Immature natural killer cell (primary cell): ENCODE measurements around the gene CHTOP. TPM values are rescaled to one million over a fixed set of nuclear protein-coding genes. Genes with fewer than 3 reads are reported as not detected.

Experiments used
- DNase-seq, 3 donors: peaks; one replicate each; pipeline ENCODE4 v3.0.0; 2022; ENCODE audit warnings: mixed read lengths in 1 of 3
- H3K27ac Mint-ChIP-seq, 6 donors: one replicate each; pipeline ENCODE4 v1.8.0; 2020; ENCODE audit warnings: mixed read lengths in 6 of 6, mild to moderate bottlenecking in 5 of 6, inconsistent platforms in 4 of 6, moderate library complexity in 3 of 6
- H3K27me3 Mint-ChIP-seq, 3 donors: one replicate each; pipeline ENCODE4 v1.8.0; 2020 to 2021; ENCODE audit warnings: low read depth in 3 of 3, mild to moderate bottlenecking in 3 of 3, mixed read lengths in 3 of 3, moderate library complexity in 3 of 3, inconsistent platforms in 1 of 3
- H3K36me3 Mint-ChIP-seq, 3 donors: one replicate each; pipeline ENCODE4 v1.8.0; 2020; ENCODE audit warnings: mixed read lengths in 3 of 3, inconsistent platforms in 2 of 3, mild to moderate bottlenecking in 2 of 3
- H3K4me1 Mint-ChIP-seq, 2 donors: one replicate each; pipeline ENCODE4 v1.8.0; 2020; ENCODE audit warnings: inconsistent platforms in 2 of 2, mild to moderate bottlenecking in 2 of 2, mixed read lengths in 2 of 2, moderate library complexity in 1 of 2
- H3K4me3 Mint-ChIP-seq, 5 donors: one replicate each; pipeline ENCODE4 v1.8.0; 2020; ENCODE audit warnings: mild to moderate bottlenecking in 5 of 5, mixed read lengths in 5 of 5, inconsistent platforms in 3 of 5, moderate library complexity in 3 of 5
- H3K9me3 Mint-ChIP-seq, 6 donors: one replicate each; pipeline ENCODE4 v1.8.0; 2020; ENCODE audit warnings: mild to moderate bottlenecking in 6 of 6, mixed read lengths in 6 of 6, inconsistent platforms in 4 of 6, moderate library complexity in 3 of 6
- polyA plus RNA-seq, 3 donors: library from polyadenylated mRNA; unstranded; fragments of 300-500 nt; fragmentation: Illumina TruSeq; gene quantifications; one replicate each; pipeline ENCODE4 v1.2.3, GENCODE V29; 2021

The CHTOP gene
- polyA plus RNA-seq, 3 donors from 2014 or later, result 37.5 to 70.8 (median 63.1) TPM

GRCh38 chr1:153647346-153647714 lies 13.5 kb downstream of the CHTOP start:
- Mint-ChIP-seq H3K9me3 (no peaks in the 10 kb centered on the region), H3K36me3 (peaks cover 15 to 30% (median 27%) of the 10 kb centered on the region in 3 donors), H3K4me3 (no peak overlapping the region), H3K27ac (peak overlapping the region; percentile 58 to 89 (median 82)), H3K4me1 (peaks cover 45 to 64% of the 10 kb centered on the region in 2 donors), H3K27me3 (peaks cover 0 to 4% (median 2%) of the 10 kb centered on the region in 3 donors)
- DNase-seq, result no peak

- Mint-ChIP-seq H3K9me3 (no peaks in the 10 kb centered on the region), H3K27ac (peak overlapping the region in 5 of 6 donors; percentile 51 to 81 (median 70)), H3K27me3 (peaks cover 0 to 2% (median 2%) of the 10 kb centered on the region in 3 donors), H3K36me3 (peaks cover 15 to 26% (median 23%) of the 10 kb centered on the region in 3 donors), H3K4me3 (no peak overlapping the region), H3K4me1 (peaks cover 42 to 59% of the 10 kb centered on the region in 2 donors)
- no peak for DNase-seq
These were observed 14.3 kb downstream of the CHTOP start for GRCh38 chr1:153648000-153648643.

GRCh38 chr1:153649137-153649862 lies 15.4 kb downstream of the CHTOP start:
- H3K4me1 Mint-ChIP-seq, result peaks cover 31 to 47% of the 10 kb centered on the region in 2 donors
- peaks cover 10 to 18% (median 15%) of the 10 kb centered on the region in 3 donors for H3K36me3 Mint-ChIP-seq
- H3K4me3 Mint-ChIP-seq, result no peak overlapping the region
- no peaks in the 10 kb centered on the region for H3K9me3 Mint-ChIP-seq
- no peak for DNase-seq
- peak overlapping the region in 5 of 6 donors; percentile 16 to 75 (median 68) for H3K27ac Mint-ChIP-seq
- peaks cover 0 to 2% (median 1%) of the 10 kb centered on the region in 3 donors for H3K27me3 Mint-ChIP-seq

GRCh38 chr1:153649863-153650235 lies 16.0 kb downstream of the CHTOP start:
- Mint-ChIP-seq H3K27ac (peak overlapping the region in 4 of 6 donors; percentile 66 to 75 (median 70)), H3K4me3 (no peak overlapping the region), H3K36me3 (peaks cover 8 to 13% (median 10%) of the 10 kb centered on the region in 3 donors), H3K27me3 (peaks cover 0 to 2% (median 1%) of the 10 kb centered on the region in 3 donors), H3K4me1 (peaks cover 27 to 42% of the 10 kb centered on the region in 2 donors), H3K9me3 (no peaks in the 10 kb centered on the region)
- DNase-seq, result no peak

- peaks cover 1 to 6% (median 2%) of the 10 kb centered on the region in 3 donors for H3K27me3 Mint-ChIP-seq
- peaks cover 12 to 23% of the 10 kb centered on the region in 2 donors for H3K4me1 Mint-ChIP-seq
- no peak for DNase-seq
- H3K36me3 Mint-ChIP-seq, result peaks cover 0 to 8% (median under 1%) of the 10 kb centered on the region in 3 donors
- no peaks in the 10 kb centered on the region for H3K9me3 Mint-ChIP-seq
- H3K27ac Mint-ChIP-seq, result no peak overlapping the region
- H3K4me3 Mint-ChIP-seq, result no peak overlapping the region
These were observed 17.9 kb downstream of the CHTOP start for GRCh38 chr1:153651771-153652170.

GRCh38 chr1:153652805-153653500 lies 19.1 kb downstream of the CHTOP start:
- Mint-ChIP-seq H3K4me1 (peaks cover 4 to 11% of the 10 kb centered on the region in 2 donors), H3K4me3 (no peak overlapping the region), H3K27ac (no peak overlapping the region), H3K36me3 (peaks cover 0 to 3% (median 0%) of the 10 kb centered on the region in 3 donors), H3K27me3 (peaks cover 0 to 6% (median 2%) of the 10 kb centered on the region in 3 donors), H3K9me3 (no peaks in the 10 kb centered on the region)
- no peak for DNase-seq

GRCh38 chr1:153655333-153655732 lies 21.5 kb downstream of the CHTOP start:
- no peaks in the 10 kb centered on the region for H3K9me3 Mint-ChIP-seq
- peaks cover 0 to 6% (median 0%) of the 10 kb centered on the region in 3 donors for H3K27me3 Mint-ChIP-seq
- H3K4me1 Mint-ChIP-seq, result peaks cover 16 to 19% of the 10 kb centered on the region in 2 donors
- no peak for DNase-seq
- H3K27ac Mint-ChIP-seq, result no peak overlapping the region
- no peak overlapping the region for H3K4me3 Mint-ChIP-seq
- peaks cover 0 to 3% (median 0%) of the 10 kb centered on the region in 3 donors for H3K36me3 Mint-ChIP-seq

- Mint-ChIP-seq H3K36me3 (peaks cover 11 to 14% (median 12%) of the 10 kb centered on the region in 3 donors), H3K27ac (peak within 1 kb of the TSS; percentile 85 to 95 (median 92)), H3K4me1 (peaks cover 16 to 29% of the 10 kb centered on the region in 2 donors), H3K4me3 (peak within 1 kb of the TSS; percentile 92 to 97 (median 95)), H3K27me3 (peaks cover 0 to 6% (median 0%) of the 10 kb centered on the region in 3 donors), H3K9me3 (no peaks in the 10 kb centered on the region)
- DNase-seq, result peak; percentile 86 to 88 (median 87)
These were observed 24.7 kb downstream of the CHTOP start, which contains the start of gene SNAPIN for GRCh38 chr1:153658400-153659174. SNAPIN (plus strand) TSS chr1:153658703; CDS start chr1:153658744, 41 bp downstream.

GRCh38 chr1:153659175-153659534 lies 25.3 kb downstream of the CHTOP start:
- peaks cover 0 to 6% (median 0%) of the 10 kb centered on the region in 3 donors for H3K27me3 Mint-ChIP-seq
- peak in 1 of 3 donors; percentile 16 for DNase-seq
- peaks cover 9 to 19% (median 15%) of the 10 kb centered on the region in 3 donors for H3K36me3 Mint-ChIP-seq
- H3K27ac Mint-ChIP-seq, result peak overlapping the region; percentile 85 to 95 (median 92)
- peaks cover 16 to 29% of the 10 kb centered on the region in 2 donors for H3K4me1 Mint-ChIP-seq
- H3K4me3 Mint-ChIP-seq, result peak overlapping the region; percentile 92 to 97 (median 95)
- H3K9me3 Mint-ChIP-seq, result no peaks in the 10 kb centered on the region

- Mint-ChIP-seq H3K4me1 (peaks cover 16 to 29% of the 10 kb centered on the region in 2 donors), H3K27me3 (peaks cover 0 to 6% (median 0%) of the 10 kb centered on the region in 3 donors), H3K36me3 (peaks cover 9 to 22% (median 17%) of the 10 kb centered on the region in 3 donors), H3K9me3 (no peaks in the 10 kb centered on the region), H3K4me3 (peak overlapping the region; percentile 92 to 97 (median 95)), H3K27ac (peak overlapping the region in 5 of 6 donors; percentile 85 to 95 (median 91))
- no peak for DNase-seq
These were observed 25.8 kb downstream of the CHTOP start for GRCh38 chr1:153659656-153660055.

- Mint-ChIP-seq H3K9me3 (no peaks in the 10 kb centered on the region), H3K4me3 (peak overlapping the region in 3 of 5 donors; percentile 30 to 53 (median 49)), H3K27me3 (peaks cover 0 to 6% (median 0%) of the 10 kb centered on the region in 3 donors), H3K4me1 (peaks cover 16 to 29% of the 10 kb centered on the region in 2 donors), H3K27ac (peak overlapping the region in 4 of 6 donors; percentile 15 to 49 (median 34)), H3K36me3 (peaks cover 19 to 35% (median 27%) of the 10 kb centered on the region in 3 donors)
- DNase-seq, result no peak
These were observed 27.3 kb downstream of the CHTOP start for GRCh38 chr1:153661111-153661708.

GRCh38 chr1:153662269-153662668 lies 28.4 kb downstream of the CHTOP start:
- DNase-seq, result no peak
- peak overlapping the region in 2 of 6 donors; percentile 48 to 55 for H3K27ac Mint-ChIP-seq
- H3K4me1 Mint-ChIP-seq, result peaks cover 16 to 29% of the 10 kb centered on the region in 2 donors
- H3K9me3 Mint-ChIP-seq, result no peaks in the 10 kb centered on the region
- peaks cover 0 to 2% (median 0%) of the 10 kb centered on the region in 3 donors for H3K27me3 Mint-ChIP-seq
- peaks cover 19 to 37% (median 28%) of the 10 kb centered on the region in 3 donors for H3K36me3 Mint-ChIP-seq
- no peak overlapping the region for H3K4me3 Mint-ChIP-seq
